OCI-LY3 (cell line): ENCODE results near the gene EMX1.

Experiments used
- H2AFZ ChIP-seq: fragments of 200-600, 300-600 bp; shearing (Covaris generic); 2 replicates; pipeline ENCODE4 v1.6.0; 2014; ENCODE audit warnings: antibody characterized with exemption, low read depth, low read length
- H3K27ac ChIP-seq: fragments of 200-600, 300-600 bp; sonication (generic); 2 replicates; pipeline ENCODE4 v1.5.1; 2014; ENCODE audit warnings: mild to moderate bottlenecking, low read length, moderate library complexity, mixed read lengths
- H3K27me3 ChIP-seq: fragments of 200-600, 300-600 bp; sonication (generic); 2 replicates; pipeline ENCODE4 v1.6.1; 2014; ENCODE audit warnings: low read depth, low read length, mixed read lengths
- H3K36me3 ChIP-seq: fragments of 200-600, 300-600 bp; sonication (generic); replicated peaks from 2 replicates; pipeline ENCODE3; 2014; ENCODE audit warnings: low read depth, low read length, mixed read lengths
- H3K4me1 ChIP-seq: fragments of 300-600, 200-600 bp; sonication (generic); 2 replicates; pipeline ENCODE4 v1.6.1; 2014; ENCODE audit warnings: low read length, mixed read lengths
- H3K4me2 ChIP-seq: fragments of 200-600, 300-600 bp; sonication (generic); 2 replicates; pipeline ENCODE4 v1.6.1; 2014; ENCODE audit warnings: low read length, mixed read lengths
- H3K4me3 ChIP-seq: fragments of 300-600, 200-600 bp; sonication (generic); 2 replicates; pipeline ENCODE4 v1.5.1; 2014; ENCODE audit warnings: antibody characterized with exemption, mild to moderate bottlenecking, low read length, moderate library complexity
- H3K79me2 ChIP-seq: fragments of 300-600, 200-600 bp; shearing (Covaris generic); 2 replicates; pipeline ENCODE4 v1.6.1; 2014; ENCODE audit warnings: mild to moderate bottlenecking, low read length, mixed read lengths
- H3K9ac ChIP-seq: fragments of 300-600, 200-600 bp; shearing (Covaris generic); 2 replicates; pipeline ENCODE4 v1.6.0; 2014; ENCODE audit warnings: mild to moderate bottlenecking, low read length, moderate library complexity
- H3K9me3 ChIP-seq: fragments of 200-600, 300-600 bp; shearing (Covaris generic); 2 replicates; pipeline ENCODE4 v1.6.1; 2014; ENCODE audit warnings: low read length, mixed read lengths; ENCODE audit not compliant: insufficient read depth
- H4K20me1 ChIP-seq: fragments of 200-600, 300-600 bp; sonication (generic); 2 replicates; pipeline ENCODE4 v1.6.1; 2016; ENCODE audit warnings: low read length, mixed read lengths; ENCODE audit not compliant: insufficient read depth
- EZH2phosphoT487 ChIP-seq: fragments of 200-600 bp; shearing (Covaris generic); IDR thresholded peaks from 2 replicates; pipeline ENCODE4 v1.6.1; 2018; ENCODE audit warnings: antibody characterized with exemption, mixed run types, low read depth
- TF ChIP-seq, protein P1 (sequence below): fragments of 200-600, 300-600 bp; sonication (generic); IDR thresholded peaks from 2 replicates; pipeline ENCODE4 v1.5.1; 2014; ENCODE audit warnings: antibody characterized with exemption, low read length, low read depth

EMX1 gene

DNA sequence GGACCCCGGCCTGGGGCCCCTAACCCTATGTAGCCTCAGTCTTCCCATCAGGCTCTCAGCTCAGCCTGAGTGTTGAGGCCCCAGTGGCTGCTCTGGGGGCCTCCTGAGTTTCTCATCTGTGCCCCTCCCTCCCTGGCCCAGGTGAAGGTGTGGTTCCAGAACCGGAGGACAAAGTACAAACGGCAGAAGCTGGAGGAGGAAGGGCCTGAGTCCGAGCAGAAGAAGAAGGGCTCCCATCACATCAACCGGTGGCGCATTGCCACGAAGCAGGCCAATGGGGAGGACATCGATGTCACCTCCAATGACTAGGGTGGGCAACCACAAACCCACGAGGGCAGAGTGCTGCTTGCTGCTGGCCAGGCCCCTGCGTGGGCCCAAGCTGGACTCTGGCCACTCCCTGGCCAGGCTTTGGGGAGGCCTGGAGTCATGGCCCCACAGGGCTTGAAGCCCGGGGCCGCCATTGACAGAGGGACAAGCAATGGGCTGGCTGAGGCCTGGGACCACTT lies 16.4 kb downstream of the EMX1 start:
- no peaks in the 10 kb centered on the region for H4K20me1 ChIP-seq
- H3K9ac ChIP-seq, result no peak overlapping the region
- H3K36me3 ChIP-seq, result no peaks in the 10 kb centered on the region
- no peak overlapping the region for H2AFZ ChIP-seq
- H3K4me1 ChIP-seq, result peaks cover 53% of the 10 kb centered on the region
- TF ChIP-seq EZH2phosphoT487, result no peak
- TF ChIP-seq, protein P1, sequence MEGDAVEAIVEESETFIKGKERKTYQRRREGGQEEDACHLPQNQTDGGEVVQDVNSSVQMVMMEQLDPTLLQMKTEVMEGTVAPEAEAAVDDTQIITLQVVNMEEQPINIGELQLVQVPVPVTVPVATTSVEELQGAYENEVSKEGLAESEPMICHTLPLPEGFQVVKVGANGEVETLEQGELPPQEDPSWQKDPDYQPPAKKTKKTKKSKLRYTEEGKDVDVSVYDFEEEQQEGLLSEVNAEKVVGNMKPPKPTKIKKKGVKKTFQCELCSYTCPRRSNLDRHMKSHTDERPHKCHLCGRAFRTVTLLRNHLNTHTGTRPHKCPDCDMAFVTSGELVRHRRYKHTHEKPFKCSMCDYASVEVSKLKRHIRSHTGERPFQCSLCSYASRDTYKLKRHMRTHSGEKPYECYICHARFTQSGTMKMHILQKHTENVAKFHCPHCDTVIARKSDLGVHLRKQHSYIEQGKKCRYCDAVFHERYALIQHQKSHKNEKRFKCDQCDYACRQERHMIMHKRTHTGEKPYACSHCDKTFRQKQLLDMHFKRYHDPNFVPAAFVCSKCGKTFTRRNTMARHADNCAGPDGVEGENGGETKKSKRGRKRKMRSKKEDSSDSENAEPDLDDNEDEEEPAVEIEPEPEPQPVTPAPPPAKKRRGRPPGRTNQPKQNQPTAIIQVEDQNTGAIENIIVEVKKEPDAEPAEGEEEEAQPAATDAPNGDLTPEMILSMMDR, result no peak
- H3K4me3 ChIP-seq, result no peak overlapping the region
- no peaks in the 10 kb centered on the region for H3K9me3 ChIP-seq
- H3K27ac ChIP-seq, result no peak overlapping the region
- H3K79me2 ChIP-seq, result no peaks in the 10 kb centered on the region
- H3K4me2 ChIP-seq, result no peak overlapping the region
- no peaks in the 10 kb centered on the region for H3K27me3 ChIP-seq

DNA sequence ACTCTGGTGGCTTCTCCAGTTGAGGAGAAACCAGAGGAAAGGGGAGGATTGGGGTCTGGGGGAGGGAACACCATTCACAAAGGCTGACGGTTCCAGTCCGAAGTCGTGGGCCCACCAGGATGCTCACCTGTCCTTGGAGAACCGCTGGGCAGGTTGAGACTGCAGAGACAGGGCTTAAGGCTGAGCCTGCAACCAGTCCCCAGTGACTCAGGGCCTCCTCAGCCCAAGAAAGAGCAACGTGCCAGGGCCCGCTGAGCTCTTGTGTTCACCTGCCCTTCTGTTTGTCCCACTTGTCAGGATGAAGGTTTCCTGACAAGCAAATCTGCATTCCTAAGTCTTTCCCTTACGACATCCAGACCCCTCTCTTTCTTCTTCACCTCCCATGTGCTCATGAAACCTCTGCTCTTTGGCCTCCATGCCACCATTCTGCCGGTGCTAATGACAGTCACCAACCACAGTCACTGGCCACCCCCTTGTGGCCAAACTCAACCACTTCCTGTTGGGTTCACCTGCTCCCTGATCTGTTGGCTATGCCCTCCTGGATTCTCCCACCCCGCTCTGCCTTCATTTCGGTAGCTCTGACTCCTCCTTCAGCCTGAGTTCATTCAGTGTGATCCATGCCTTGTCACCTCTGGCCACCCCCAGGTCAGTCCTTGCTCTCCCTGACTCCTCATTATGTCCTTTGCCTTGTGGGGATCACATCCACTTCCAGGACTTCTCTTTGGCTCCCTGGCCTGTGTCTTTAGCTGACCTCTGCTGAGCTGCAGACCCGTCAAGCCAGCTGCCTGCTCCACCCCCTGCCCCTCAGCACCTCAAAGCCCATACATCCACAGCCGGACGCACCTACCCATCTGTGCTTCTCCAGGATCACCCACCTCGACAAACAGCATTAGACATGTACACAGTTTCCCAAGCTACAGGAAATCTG lies 17.6 kb downstream of the EMX1 start:
- no peaks in the 10 kb centered on the region for H3K27me3 ChIP-seq
- TF ChIP-seq EZH2phosphoT487, result no peak
- TF ChIP-seq, protein P1, result peak; percentile 65
- no peaks in the 10 kb centered on the region for H3K9me3 ChIP-seq
- H3K4me2 ChIP-seq, result no peak overlapping the region
- H3K79me2 ChIP-seq, result no peaks in the 10 kb centered on the region
- peak overlapping the region; percentile 26 for H2AFZ ChIP-seq
- peaks cover 48% of the 10 kb centered on the region for H3K4me1 ChIP-seq
- no peak overlapping the region for H3K9ac ChIP-seq
- H3K4me3 ChIP-seq, result no peak overlapping the region
- no peaks in the 10 kb centered on the region for H4K20me1 ChIP-seq
- H3K27ac ChIP-seq, result no peak overlapping the region
- H3K36me3 ChIP-seq, result no peaks in the 10 kb centered on the region

DNA sequence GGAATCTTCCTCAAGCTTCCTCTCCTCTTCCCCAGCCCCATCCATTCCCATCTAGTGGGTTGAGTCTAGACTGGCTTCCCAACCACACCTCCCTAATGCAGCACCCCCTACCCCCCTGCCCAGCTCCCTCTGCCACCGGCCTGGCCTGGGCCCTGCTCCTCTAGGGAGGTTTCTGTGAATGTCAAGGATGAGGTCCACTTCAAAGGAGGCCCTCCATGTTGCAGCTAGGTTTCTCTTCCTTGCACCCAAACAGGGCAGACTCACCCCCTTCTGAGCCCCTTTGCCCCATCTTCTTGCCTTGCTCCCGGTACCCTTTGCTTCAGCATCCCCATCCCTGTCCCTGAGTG lies 18.3 kb downstream of the EMX1 start:
- H3K9ac ChIP-seq, result no peak overlapping the region
- H3K4me2 ChIP-seq, result no peak overlapping the region
- no peaks in the 10 kb centered on the region for H3K79me2 ChIP-seq
- no peaks in the 10 kb centered on the region for H3K36me3 ChIP-seq
- no peaks in the 10 kb centered on the region for H4K20me1 ChIP-seq
- no peak overlapping the region for H2AFZ ChIP-seq
- peaks cover 42% of the 10 kb centered on the region for H3K4me1 ChIP-seq
- H3K9me3 ChIP-seq, result no peaks in the 10 kb centered on the region
- H3K4me3 ChIP-seq, result no peak overlapping the region
- no peak overlapping the region for H3K27ac ChIP-seq
- TF ChIP-seq, protein P1, result no peak
- no peak for TF ChIP-seq EZH2phosphoT487
- H3K27me3 ChIP-seq, result no peaks in the 10 kb centered on the region

DNA sequence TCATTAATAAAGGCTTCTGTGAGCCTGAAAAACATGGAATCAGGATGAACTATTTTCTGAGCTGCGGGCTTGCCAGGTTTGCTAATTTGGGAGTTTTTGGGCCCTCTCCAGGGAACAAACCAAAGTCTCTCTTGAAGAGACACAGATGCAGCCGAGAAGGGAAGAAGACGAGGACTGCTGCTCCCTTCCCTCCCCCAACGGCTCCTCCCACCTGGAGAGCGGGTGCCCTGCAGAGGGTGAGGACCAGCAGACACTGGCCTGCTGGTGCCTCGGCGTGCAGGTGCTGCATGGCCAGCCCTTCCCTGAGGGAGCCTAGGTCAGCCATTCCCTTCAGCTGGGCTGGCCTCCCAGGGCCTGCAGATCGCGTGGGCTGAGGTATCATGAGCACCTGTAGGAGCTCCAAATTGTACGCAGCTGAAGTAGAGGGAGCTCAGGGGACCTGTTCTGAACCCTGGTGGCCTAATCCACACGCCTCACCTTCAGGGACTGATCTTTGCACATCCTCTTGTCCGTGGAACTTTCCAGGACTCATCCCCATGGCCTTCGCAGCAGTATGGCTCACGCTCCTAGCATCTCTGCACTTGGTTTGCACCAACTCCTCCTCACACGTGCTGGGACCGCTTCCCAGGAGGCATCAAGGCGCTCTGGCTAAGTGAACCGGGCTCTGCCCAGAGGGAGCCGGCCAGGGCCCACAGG lies 19.5 kb downstream of the EMX1 start:
- no peak overlapping the region for H3K9ac ChIP-seq

More for the DNA sequence above, 19.5 kb downstream of the EMX1 start:
- Histone ChIP-seq H3K9me3 (no peaks in the 10 kb centered on the region), H4K20me1 (no peaks in the 10 kb centered on the region), H3K36me3 (no peaks in the 10 kb centered on the region), H3K27ac (no peak overlapping the region), H3K79me2 (no peaks in the 10 kb centered on the region), H3K27me3 (no peaks in the 10 kb centered on the region), H3K4me2 (no peak overlapping the region), H3K4me1 (peaks cover 30% of the 10 kb centered on the region), H2AFZ (no peak overlapping the region), H3K4me3 (no peak overlapping the region)
- TF ChIP-seq, protein P1, result no peak
- no peak for TF ChIP-seq EZH2phosphoT487
